AG04450 (cell line): ENCODE data around the gene RGS7. TPM values are rescaled to one million over a fixed set of nuclear protein-coding genes. Genes with fewer than 3 reads are reported as not detected.
"Not testable (repeated sequence)": the region's sequence is repeated elsewhere in the genome, so short reads cannot be mapped to it uniquely, and the experiment has no call there.

Source experiments
- CTCF ChIA-PET: fragments of 300-600, 350-600 bp; formaldehyde crosslinking; extraction: SDS; loops from one replicate; lab custom pipeline; 2022; ENCODE audit warnings: antibody characterized with exemption, inconsistent platforms; lab: Charles Lee
- POLR2A ChIA-PET: fragments of 350-600 bp; formaldehyde crosslinking; extraction: SDS; loops from one replicate; lab custom pipeline; 2021; ENCODE audit warnings: antibody characterized with exemption, inconsistent platforms; lab: Yijun Ruan, JAX
- DNase-seq: peaks from one replicate; pipeline ENCODE4 v3.0.0-alpha.2; 2011; ENCODE audit warnings: low read depth, low spot score
- H3K27ac ChIP-seq: one replicate; pipeline ENCODE4 v1.5.1; 2012; ENCODE audit warnings: low read depth, low read length, control low read depth
- H3K27me3 ChIP-seq: one replicate; pipeline ENCODE4 v1.6.0; 2012; ENCODE audit warnings: low read length; ENCODE audit not compliant: control insufficient read depth, insufficient read depth
- H3K4me3 ChIP-seq: 2 replicates; pipeline ENCODE4 v1.5.1; 2011; ENCODE audit warnings: mild to moderate bottlenecking, low read depth, low read length, control low read depth
- H3K9me3 ChIP-seq: 2 replicates; pipeline ENCODE4 v1.5.1; 2012; ENCODE audit warnings: low read length; ENCODE audit not compliant: control insufficient read depth, insufficient read depth
- CTCF ChIP-seq: IDR thresholded peaks from 2 replicates; pipeline ENCODE4 v1.5.1; 2011; ENCODE audit warnings: low read depth, low read length, control low read depth, inconsistent platforms
- polyA plus RNA-seq: library from polyadenylated mRNA; depleted of rRNA; stranded (reverse); fragments of >200 nt; gene quantifications from 2 replicates; pipeline ENCODE4 v1.2.3, GENCODE V29; 2011

The RGS7 gene
- polyA plus RNA-seq, 1 experiment: 0.29 TPM

GRCh38 chr1:240792915-240793529 lies 564.0 kb downstream of the RGS7 start:
- Histone ChIP-seq H3K27ac (no peak overlapping the region), H3K27me3 (no peaks in the 10 kb centered on the region), H3K4me3 (no peak overlapping the region), H3K9me3 (no peaks in the 10 kb centered on the region; the same call in 1 of the 2 replicates)
- CTCF ChIA-PET: no interaction called here
- no peak for DNase-seq
- POLR2A ChIA-PET: no interaction called here
- no peak for TF ChIP-seq CTCF

- no peak for DNase-seq
- CTCF ChIA-PET: no interaction called here
- no peak for TF ChIP-seq CTCF
Measured at GRCh38 chr1:240790856-240791255, 566.1 kb downstream of the RGS7 start.

GRCh38 chr1:240786880-240787279 lies 570.1 kb downstream of the RGS7 start:
- ChIA-PET CTCF (interaction anchor here (1.0 to 1.6 kb wide), 2 partner anchors 55 to 160 kb away, joined by 3 to 7 read pairs; no protein-coding TSS in a partner anchor), POLR2A (no interaction called here)
- Histone ChIP-seq H3K27ac (no peak overlapping the region), H3K9me3 (no peaks in the 10 kb centered on the region; the same call in 1 of the 2 replicates), H3K27me3 (no peaks in the 10 kb centered on the region), H3K4me3 (no peak overlapping the region)
- no peak for DNase-seq
- no peak for TF ChIP-seq CTCF

More at GRCh38 chr1:240790856-240791255, 566.1 kb downstream of the RGS7 start:
- Histone ChIP-seq H3K27ac (no peak overlapping the region), H3K9me3 (no peaks in the 10 kb centered on the region; the same call in 1 of the 2 replicates), H3K27me3 (no peaks in the 10 kb centered on the region), H3K4me3 (no peak overlapping the region)
- POLR2A ChIA-PET: no interaction called here

GRCh38 chr1:240784776-240785175 lies 572.2 kb downstream of the RGS7 start:
- Histone ChIP-seq H3K9me3 (no peaks in the 10 kb centered on the region), H3K4me3 (no peak overlapping the region), H3K27ac (no peak overlapping the region), H3K27me3 (no peaks in the 10 kb centered on the region)
- no peak for DNase-seq
- CTCF ChIA-PET: interaction anchor here (1.9 kb wide), 1 partner anchor 53 kb away, joined by 8 read pairs; no protein-coding TSS in a partner anchor
- TF ChIP-seq CTCF: no peak
- POLR2A ChIA-PET: interaction anchor here (0.5 kb wide), 1 partner anchor 23 kb away, joined by 6 read pairs; no protein-coding TSS in a partner anchor

GRCh38 chr1:240783728-240784137 lies 573.3 kb downstream of the RGS7 start:
- H3K27me3 ChIP-seq, DNase-seq, H3K4me3 ChIP-seq, CTCF ChIA-PET, H3K9me3 ChIP-seq, POLR2A ChIA-PET, H3K27ac ChIP-seq: not testable (repeated sequence)
